GM15510 (cell line): ENCODE measurements around the gene SCAMP2.

Experiments
- POLR2A ChIP-seq: IDR thresholded peaks from 3 replicates; pipeline ENCODE4 v1.6.1; 2011; ENCODE audit warnings: borderline replicate concordance; ENCODE audit not compliant: insufficient read length; ENCODE audit errors: extremely low read depth

The SCAMP2 gene

GRCh38 chr15:74869726-74870407, 3.3 kb downstream of the SCAMP2 start:
- peak; percentile 21 for TF ChIP-seq POLR2A

- no peak for TF ChIP-seq POLR2A
These were observed 3.8 kb downstream of the SCAMP2 start for GRCh38 chr15:74869372-74869725.

- no peak for TF ChIP-seq POLR2A
These were observed 5.1 kb downstream of the SCAMP2 start for GRCh38 chr15:74868059-74868458.

GRCh38 chr15:74867466-74868038, 5.6 kb downstream of the SCAMP2 start:
- no peak for TF ChIP-seq POLR2A

GRCh38 chr15:74866090-74866489, 7.1 kb downstream of the SCAMP2 start:
- TF ChIP-seq POLR2A, result no peak

GRCh38 chr15:74865316-74865715, 7.8 kb downstream of the SCAMP2 start:
- TF ChIP-seq POLR2A, result no peak

- no peak for TF ChIP-seq POLR2A
These were observed 8.9 kb downstream of the SCAMP2 start for GRCh38 chr15:74864296-74864695.

GRCh38 chr15:74863239-74864056, 9.7 kb downstream of the SCAMP2 start:
- no peak for TF ChIP-seq POLR2A

GRCh38 chr15:74858369-74858740, 14.8 kb downstream of the SCAMP2 start:
- no peak for TF ChIP-seq POLR2A

GRCh38 chr15:74857671-74858368, 15.3 kb downstream of the SCAMP2 start:
- TF ChIP-seq POLR2A, result no peak

GRCh38 chr15:74857082-74857655, 16.0 kb downstream of the SCAMP2 start:
- TF ChIP-seq POLR2A, result no peak

- no peak for TF ChIP-seq POLR2A
These were observed 16.6 kb downstream of the SCAMP2 start for GRCh38 chr15:74856537-74856936.

- TF ChIP-seq POLR2A, result no peak
These were observed 17.3 kb downstream of the SCAMP2 start for GRCh38 chr15:74855857-74856256.

GRCh38 chr15:74854453-74855022, 18.6 kb downstream of the SCAMP2 start:
- TF ChIP-seq POLR2A, result no peak
